NCI-H1436 treated with DMSO at 0.1 percent for 48 hours (cell line): ENCODE data around the gene ME3.

ENCODE experiments used
- DNase-seq: peaks from one replicate; lab custom pipeline; 2025; lab: John Stamatoyannopoulos, UW

Gene ME3

GRCh38 chr11:86514453-86514852 is 158.0 kb downstream of the ME3 start:
- no peak for DNase-seq

DNA sequence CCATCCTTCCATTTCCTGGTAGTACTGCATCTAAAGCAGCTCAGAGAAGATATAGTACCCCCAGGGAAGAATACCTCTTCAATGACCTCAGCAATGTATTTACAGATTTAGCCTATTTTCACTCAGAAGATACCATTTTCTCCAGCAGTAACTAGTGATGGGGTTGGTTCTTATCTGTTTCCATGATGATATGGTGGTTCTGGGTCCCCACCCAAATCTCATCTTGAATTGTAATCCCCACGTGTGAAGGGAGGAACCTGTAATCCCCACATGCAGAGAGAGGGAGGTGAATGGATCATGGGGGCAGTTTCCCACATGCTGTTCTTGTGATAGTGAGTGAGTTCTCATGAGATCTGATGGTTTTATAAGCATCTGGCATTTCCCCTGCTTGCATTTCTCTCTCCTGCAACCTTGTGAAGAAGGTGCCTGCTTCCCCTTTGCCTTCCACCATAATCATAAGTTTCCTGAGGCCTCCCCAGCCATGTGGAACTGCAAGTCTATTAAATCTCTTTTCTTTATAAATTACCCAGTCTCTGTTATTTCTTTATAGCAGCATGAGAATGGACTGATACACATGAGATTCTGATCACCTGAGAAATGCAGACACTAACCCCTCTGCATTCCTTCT is 158.6 kb downstream of the ME3 start:
- no peak for DNase-seq

DNA sequence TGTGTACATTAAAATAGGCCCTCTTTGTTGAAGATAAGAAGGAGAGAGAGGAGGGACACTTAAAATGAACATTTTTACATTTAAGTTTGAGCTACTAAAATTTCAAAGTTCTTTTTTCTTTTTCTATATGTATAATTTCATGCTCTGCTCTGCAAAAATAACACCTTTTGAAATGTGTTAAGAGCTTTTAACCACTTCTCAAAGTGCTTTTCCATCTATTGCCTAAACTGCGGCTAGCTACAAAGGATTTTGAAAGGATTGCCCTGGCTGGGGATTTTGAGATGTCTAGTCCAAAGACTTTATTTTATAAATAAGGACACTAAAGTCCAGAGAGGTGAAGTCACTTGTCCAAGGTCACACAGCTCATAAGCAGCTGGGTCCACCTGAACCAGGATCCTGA is 159.3 kb downstream of the ME3 start:
- no peak for DNase-seq

DNA sequence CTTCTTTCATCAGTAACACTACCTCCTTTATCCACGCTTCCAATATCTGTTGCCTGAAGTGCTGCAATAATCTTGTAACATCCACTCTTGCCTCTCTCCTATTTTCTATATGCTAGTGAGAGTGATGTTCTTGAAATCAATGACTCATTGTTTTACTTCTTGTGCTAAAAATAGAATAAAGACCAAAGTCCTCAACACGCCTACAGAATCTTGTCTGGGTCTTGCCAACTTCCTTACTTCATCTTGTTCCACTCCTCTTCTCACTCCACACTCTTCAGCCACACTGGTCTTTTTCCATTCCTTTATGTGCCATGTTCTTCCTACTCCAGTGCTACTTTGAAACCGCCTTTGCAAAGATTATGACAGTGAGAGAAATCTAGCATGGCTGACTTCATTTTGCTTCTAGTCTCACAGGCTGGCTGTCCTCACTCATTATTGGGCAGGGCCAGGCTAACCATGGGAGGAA is 161.3 kb downstream of the ME3 start:
- no peak for DNase-seq

- DNase-seq: no peak
Observed at GRCh38 chr11:86510674-86511073, 161.7 kb downstream of the ME3 start.

DNA sequence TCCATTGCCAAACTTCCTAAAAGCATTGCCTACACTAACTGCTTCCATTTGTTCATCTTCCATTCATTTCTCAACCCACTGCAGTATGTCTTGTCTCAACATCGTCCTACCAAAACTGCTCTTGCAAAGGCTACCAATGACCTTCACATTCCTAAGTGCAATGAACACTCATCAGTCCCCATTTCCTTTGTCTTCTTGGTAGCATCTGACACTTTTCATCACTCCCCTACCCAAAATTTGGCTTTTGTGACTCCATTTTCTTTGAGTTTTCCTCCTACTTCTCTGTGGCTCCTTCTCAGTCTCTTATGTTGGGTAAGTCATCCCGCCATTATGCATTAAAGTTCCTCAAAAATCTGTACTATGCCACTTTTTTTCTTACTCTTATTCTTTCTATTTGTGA is 162.3 kb downstream of the ME3 start:
- DNase-seq: no peak

GRCh38 chr11:86509588-86509974 is 162.8 kb downstream of the ME3 start:
- DNase-seq: no peak

GRCh38 chr11:86508604-86509587 is 163.5 kb downstream of the ME3 start:
- DNase-seq: no peak

DNA sequence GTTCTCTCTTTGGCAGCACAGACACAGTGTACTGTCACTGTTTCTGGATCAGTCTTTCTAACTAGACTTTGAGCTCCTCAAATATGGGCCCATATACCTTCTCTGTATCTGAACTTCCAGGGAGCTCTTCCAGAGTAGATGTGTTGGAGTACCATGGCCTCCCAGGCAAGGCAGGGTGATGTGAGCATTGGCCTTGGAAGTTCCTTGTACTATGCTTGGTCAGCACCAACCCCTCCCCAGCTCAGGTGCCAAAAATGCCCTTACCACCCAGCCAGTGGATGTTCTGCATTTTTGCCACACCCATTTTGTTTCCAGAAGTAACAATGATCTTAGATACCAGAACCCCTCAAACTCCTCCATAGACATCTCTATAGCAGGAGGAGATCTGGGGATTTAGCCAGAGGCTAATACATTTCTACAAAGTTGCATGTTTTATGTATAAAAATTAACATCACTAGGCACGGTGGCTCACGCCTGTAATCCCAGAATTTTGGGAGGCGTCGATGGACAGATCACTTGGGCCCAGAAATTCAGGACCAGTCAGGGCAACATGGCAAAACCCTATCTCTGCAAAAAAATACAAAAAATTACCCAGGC is 165.1 kb downstream of the ME3 start:
- no peak for DNase-seq

DNA sequence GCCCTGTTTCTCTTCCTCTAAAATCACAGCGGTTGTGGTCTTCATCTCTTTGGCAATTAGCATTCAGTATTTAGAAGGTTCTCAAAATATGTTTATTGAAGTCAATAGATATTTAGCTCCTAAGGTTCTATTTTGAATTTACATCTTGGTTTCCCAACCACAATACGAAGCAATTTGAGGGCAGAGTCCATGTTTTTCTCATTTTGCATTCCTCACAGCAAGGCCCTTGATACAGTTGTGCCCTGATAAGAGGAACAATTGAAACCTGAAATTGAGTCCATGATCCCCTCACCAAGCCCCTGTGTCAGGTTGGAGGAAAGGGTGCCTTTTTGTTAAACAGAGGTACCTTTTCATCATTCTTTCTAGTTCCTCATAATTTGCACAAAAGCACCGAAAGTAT is 166.2 kb downstream of the ME3 start:
- no peak for DNase-seq

- DNase-seq: no peak
Observed at GRCh38 chr11:86503131-86503530, 169.3 kb downstream of the ME3 start.

DNA sequence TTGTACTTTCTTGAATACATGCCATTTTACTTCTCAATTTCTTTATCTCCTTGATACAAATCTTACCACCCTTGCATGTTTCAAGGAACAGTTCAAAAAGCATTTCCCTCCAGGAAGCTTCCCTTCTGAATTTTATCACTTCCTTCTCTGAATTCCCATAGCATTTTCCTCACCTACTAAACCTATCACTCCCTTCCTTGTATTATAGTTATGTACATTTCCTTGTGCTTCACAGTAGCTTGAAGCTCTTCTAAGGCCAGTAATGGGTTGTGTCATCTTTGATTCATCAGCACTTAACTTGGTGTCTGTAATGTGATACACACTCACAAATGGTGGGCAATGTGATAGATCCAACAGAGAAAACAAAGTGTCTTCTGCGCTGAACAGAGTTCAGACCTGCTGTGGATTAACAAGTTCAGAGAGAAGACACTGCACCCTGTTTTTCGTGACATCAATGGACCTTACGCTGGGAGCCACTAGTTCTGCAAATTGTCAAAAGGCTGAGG is 170.2 kb downstream of the ME3 start:
- DNase-seq: no peak

GRCh38 chr11:86500500-86501140 is 171.8 kb downstream of the ME3 start:
- no peak for DNase-seq

- DNase-seq: no peak
Observed at GRCh38 chr11:86499723-86500129, 172.7 kb downstream of the ME3 start.

GRCh38 chr11:86497836-86498235 is 174.6 kb downstream of the ME3 start:
- no peak for DNase-seq

- no peak for DNase-seq
Observed at GRCh38 chr11:86497310-86497709, 175.1 kb downstream of the ME3 start.

GRCh38 chr11:86495351-86495750 is 177.1 kb downstream of the ME3 start:
- no peak for DNase-seq

GRCh38 chr11:86492370-86493010 is 179.9 kb downstream of the ME3 start:
- DNase-seq: no peak

GRCh38 chr11:86491027-86491426 is 181.4 kb downstream of the ME3 start:
- no peak for DNase-seq

DNA sequence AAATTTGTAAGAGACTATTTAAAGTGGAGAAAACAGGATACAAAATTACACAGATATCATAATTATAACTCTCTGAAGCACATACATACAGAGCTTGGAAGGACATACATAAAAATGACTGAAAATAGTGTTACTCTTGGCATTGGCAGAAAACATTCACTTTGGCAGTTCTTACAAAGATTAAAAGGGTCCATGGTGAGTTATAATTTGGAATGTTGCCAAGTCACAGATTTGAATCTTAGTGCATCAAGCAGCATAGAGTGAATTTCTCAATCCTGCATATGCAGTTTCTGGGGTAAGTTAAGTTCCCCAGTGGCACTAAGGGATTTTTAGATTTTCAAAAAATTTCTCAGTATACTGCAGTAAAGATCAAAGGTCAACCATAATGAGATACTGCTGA is 181.8 kb downstream of the ME3 start:
- DNase-seq: no peak

- DNase-seq: no peak
Observed at GRCh38 chr11:86489442-86489841, 183.0 kb downstream of the ME3 start.

GRCh38 chr11:86488553-86488952 is 183.9 kb downstream of the ME3 start:
- no peak for DNase-seq
